NCI-H187 (cell line): ENCODE results near the gene MTARC2.

Experiments used
- DNase-seq, 2 experiments: peaks; one replicate each; lab custom pipeline; 2025; lab: John Stamatoyannopoulos, UW

Gene MTARC2

GRCh38 chr1:220803401-220804201, 55.5 kb downstream of the MTARC2 start:
- no peak for DNase-seq

GRCh38 chr1:220804202-220804586, 56.1 kb downstream of the MTARC2 start:
- DNase-seq = no peak

GRCh38 chr1:220806408-220806807, 58.3 kb downstream of the MTARC2 start:
- DNase-seq = no peak

- DNase-seq = no peak
These were observed 59.6 kb downstream of the MTARC2 start for GRCh38 chr1:220807726-220808125.

- DNase-seq = no peak
These were observed 60.4 kb downstream of the MTARC2 start for GRCh38 chr1:220808345-220809186.

- no peak for DNase-seq
These were observed 61.0 kb downstream of the MTARC2 start for GRCh38 chr1:220809187-220809550.

GRCh38 chr1:220809704-220810103, 61.6 kb downstream of the MTARC2 start:
- DNase-seq = no peak

GRCh38 chr1:220810179-220810653, 62.1 kb downstream of the MTARC2 start:
- peak in 1 of 2 experiments; percentile 29 for DNase-seq

GRCh38 chr1:220810963-220811362, 62.8 kb downstream of the MTARC2 start:
- no peak for DNase-seq

GRCh38 chr1:220811695-220812094, 63.6 kb downstream of the MTARC2 start:
- DNase-seq = no peak

GRCh38 chr1:220812308-220812707, 64.2 kb downstream of the MTARC2 start:
- DNase-seq = no peak

GRCh38 chr1:220813013-220813412, 64.9 kb downstream of the MTARC2 start:
- no peak for DNase-seq

GRCh38 chr1:220815409-220815808, 67.3 kb downstream of the MTARC2 start:
- DNase-seq = no peak

- DNase-seq = no peak
These were observed 69.8 kb downstream of the MTARC2 start for GRCh38 chr1:220817907-220818306.

- no peak for DNase-seq
These were observed 70.5 kb downstream of the MTARC2 start for GRCh38 chr1:220818421-220819173.

GRCh38 chr1:220819467-220820026, 71.4 kb downstream of the MTARC2 start:
- no peak for DNase-seq

GRCh38 chr1:220824031-220824989, 76.2 kb downstream of the MTARC2 start:
- DNase-seq = no peak

- DNase-seq = no peak
These were observed 77.9 kb downstream of the MTARC2 start for GRCh38 chr1:220825819-220826551.

- DNase-seq = no peak
These were observed 78.6 kb downstream of the MTARC2 start for GRCh38 chr1:220826729-220827128.
